NCI-H446 (cell line): ENCODE data around the gene PRAC2.

Source experiments
- DNase-seq, 2 experiments: peaks; one replicate each; lab custom pipeline; 2025; lab: John Stamatoyannopoulos, UW

The PRAC2 gene

DNA sequence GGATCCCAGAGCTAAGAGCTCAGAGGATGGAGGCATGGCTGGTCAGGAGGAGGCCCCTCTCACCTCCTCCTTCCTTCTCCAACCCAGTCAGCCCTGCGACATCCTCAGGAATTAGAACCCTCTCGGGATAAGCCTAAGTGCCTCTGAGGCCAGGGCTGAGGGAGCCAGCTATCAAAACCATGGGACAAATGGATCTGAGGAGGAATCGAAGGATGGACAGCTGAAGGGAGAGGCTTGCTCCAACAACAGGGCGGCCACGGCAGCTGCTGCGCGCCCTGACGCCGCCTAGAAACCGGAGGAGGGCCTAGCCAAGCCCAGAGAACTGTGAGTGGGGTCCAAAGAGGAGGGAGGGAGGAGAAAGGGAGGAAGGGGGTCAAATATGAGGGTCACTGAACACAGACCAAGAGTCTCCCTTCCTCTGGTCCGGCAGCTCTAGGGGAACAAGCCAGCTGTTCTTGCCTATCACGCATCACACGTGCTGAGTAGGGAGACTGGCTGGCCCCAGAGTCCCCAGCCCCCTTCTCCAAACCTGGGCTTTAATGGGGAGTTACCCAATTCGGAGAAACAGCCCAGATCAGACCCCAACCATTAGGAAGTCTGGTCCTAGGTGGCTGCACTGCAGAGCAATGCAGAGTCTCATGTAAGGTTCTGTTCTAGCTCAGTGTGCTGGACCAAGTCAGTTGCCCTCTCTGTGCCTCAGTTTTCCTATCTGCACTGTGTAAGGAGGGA is 11.5 kb downstream of the PRAC2 start:
- no peak for DNase-seq

GRCh38 chr17:48735062-48735351 is 12.0 kb downstream of the PRAC2 start:
- no peak for DNase-seq

GRCh38 chr17:48737330-48738043 is 14.5 kb downstream of the PRAC2 start:
- no peak for DNase-seq

DNA sequence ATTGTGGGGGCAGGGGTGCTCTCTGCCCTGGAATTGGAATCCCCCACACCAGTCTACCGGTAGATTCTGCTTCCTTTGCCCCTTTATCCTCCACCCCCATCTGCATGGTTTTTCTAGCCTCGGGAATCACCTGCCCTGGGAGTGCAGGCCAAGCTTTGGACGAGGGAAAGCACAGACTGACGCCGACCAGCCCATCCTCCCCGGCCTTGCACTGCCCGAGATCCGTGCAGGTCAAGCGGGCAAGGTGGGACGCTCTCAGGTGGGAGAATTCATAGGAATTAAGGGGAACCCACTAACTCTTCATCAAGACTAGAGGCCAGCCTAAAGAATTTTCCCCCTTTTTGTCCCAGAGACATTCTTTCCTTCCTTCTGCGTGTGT is 15.4 kb downstream of the PRAC2 start:
- no peak for DNase-seq

GRCh38 chr17:48738803-48739526 is 16.0 kb downstream of the PRAC2 start:
- DNase-seq, result no peak

GRCh38 chr17:48740537-48740936 is 17.6 kb downstream of the PRAC2 start:
- no peak for DNase-seq

GRCh38 chr17:48745381-48746275 is 22.6 kb downstream of the PRAC2 start:
- no peak for DNase-seq

DNA sequence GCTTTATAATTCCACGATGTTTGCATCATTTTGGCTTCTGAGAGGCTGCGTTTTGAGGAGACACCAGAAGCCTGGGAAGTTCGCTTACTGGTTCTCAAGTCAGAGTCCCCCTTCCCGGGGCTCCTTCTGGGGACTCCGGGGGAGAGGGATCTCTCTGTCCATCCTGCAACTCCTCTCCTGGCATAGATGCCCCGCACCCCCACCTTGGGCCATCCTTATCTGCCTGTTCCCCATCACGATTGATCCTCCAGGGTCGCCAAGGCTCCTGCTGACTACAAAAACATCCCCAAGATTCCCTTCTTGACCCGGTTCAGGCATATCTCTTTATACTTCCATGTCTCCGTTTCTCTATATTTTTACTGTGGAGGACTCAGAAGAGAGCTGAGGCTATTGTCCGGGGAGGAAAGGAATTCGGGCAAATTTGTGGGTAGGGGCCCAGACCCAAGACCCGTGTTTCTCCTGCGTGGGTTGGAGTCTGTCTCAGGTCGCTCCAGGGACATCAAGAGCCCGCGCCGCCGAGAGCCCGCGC is 24.0 kb downstream of the PRAC2 start:
- DNase-seq, result no peak

DNA sequence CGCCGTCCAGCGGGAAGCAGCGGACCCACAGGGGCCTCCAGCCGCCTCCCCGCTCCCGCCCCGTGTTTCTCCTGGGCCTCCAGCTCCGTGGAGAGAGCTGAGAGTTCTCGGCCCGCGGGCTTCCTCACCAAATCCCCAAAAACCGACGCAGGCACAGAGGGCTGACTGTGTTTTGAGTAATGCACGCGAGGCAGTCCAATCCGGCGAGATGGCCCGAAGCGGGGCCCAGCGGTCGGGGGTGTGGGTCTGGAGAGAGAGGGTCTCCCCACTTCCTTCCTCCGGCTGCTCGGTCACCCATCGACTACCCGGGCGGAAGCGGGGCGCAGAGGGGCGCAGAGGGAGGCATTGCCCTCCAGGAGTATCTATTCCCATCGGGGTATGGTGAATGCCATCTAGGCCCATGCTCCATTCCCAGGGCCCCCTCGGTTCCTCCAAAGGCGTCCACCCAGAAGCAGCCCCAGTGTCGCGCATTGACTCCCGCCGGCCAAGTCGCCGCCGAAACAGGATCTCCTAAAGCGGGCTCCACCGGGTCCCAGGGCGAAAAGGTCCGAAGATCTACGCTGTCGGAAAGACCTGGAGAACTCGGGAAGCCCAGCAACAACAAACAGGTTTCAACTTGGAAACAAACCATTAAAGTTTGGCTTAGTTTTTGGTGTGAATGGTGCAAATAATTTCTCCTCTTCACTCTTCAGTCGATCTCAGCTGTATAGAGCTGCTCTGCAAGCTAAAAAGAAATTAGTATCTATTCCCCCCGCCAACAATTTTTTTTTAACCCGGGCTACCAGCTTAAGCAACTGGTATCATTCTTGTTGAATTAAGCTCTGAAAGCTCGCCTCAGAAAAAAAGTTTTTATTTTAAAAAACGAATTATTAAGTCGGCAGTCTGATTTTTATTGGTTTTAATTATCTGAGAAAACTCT is 24.7 kb downstream of the PRAC2 start:
- DNase-seq, result no peak

DNA sequence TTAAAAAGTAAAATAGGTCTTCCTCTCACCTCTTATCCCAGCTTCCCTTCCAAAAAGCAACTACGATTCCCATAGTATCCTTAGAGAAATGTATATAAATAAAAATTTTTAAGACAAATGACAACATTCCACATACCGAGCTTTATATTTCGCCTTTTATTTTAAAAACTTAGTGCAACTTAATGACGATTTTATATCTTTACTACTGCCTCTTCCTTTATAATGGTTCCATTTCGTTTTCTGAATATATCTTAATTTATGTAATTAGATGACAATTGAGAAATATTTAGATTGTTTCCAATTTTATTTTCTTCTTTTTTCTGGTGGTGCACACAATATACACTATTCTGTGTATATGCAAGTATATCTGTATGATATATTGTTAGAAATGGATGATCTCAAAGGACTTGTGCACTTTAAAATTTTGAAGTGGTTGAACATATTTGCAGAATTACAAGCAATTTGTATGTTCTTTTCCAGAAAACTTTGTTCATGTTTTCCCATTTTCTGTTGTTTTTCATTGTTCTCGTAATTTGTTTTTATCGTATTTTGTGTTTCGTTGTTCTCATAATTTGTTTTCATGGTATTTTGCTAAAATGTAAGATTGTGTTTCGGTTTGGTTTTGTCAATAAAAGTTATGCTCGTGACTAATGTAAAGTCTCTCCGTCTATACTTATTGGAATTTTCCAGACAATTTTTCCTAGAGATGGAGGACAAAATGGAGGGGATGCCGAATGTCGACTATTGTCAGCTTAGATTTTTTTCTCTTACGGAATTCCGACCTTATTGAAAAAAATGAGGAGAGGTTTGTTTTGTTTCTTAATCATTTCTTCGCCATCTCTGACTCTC is 26.0 kb downstream of the PRAC2 start:
- DNase-seq, result no peak

GRCh38 chr17:48749621-48750553 is 26.9 kb downstream of the PRAC2 start:
- DNase-seq, result no peak

DNA sequence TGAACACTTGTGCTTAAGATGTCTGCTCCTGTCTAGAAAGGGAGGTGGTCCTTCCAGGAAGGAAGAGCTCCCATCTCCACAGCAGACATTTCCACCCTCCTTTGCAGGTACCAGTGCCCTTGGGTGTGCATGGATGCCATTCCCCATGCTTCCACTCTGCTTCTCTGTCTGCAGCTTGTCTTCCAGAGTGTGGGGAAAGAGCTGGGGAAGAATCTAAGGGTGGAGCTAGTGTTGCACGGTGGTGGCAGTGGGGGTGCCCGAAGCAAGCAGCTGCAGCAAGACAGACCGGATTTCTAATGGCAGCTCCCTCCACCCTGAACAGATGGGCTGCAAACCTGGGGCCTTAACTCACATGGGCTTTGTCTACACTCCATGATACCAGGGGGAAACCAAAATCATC is 28.2 kb downstream of the PRAC2 start:
- DNase-seq, result no peak

DNA sequence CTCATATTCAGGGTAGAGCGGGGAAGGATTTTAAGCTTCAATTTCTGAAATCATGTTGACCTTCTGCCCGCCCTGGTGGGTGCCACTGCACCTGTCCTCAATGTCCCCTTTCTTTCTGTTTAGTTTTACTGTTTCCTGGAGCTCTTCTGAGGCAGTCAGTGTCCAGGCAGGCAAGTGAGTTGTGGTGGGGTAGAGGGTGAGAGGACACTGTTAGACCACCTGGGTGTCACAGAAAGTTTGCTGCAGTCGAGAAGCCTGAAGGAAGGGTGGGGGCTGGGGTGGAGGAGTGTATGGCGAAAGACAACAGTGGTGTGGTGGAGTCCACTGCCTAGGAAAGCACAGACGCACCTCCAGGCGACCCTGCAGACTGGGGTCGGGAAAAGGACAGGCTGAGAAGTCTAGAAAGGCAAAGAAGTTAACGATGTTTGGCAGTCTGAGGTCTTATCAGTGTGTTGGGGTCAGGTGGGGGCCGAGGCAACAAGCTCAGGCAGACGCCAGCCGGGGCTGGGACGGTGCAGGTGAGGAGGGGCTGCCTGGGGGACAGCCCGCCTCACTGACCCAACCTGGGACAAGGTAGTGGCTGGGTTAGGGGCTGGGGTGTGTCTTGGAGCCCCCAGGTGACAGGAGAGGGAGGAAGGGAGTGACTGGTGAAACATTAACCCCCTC is 28.9 kb downstream of the PRAC2 start:
- DNase-seq, result no peak

DNA sequence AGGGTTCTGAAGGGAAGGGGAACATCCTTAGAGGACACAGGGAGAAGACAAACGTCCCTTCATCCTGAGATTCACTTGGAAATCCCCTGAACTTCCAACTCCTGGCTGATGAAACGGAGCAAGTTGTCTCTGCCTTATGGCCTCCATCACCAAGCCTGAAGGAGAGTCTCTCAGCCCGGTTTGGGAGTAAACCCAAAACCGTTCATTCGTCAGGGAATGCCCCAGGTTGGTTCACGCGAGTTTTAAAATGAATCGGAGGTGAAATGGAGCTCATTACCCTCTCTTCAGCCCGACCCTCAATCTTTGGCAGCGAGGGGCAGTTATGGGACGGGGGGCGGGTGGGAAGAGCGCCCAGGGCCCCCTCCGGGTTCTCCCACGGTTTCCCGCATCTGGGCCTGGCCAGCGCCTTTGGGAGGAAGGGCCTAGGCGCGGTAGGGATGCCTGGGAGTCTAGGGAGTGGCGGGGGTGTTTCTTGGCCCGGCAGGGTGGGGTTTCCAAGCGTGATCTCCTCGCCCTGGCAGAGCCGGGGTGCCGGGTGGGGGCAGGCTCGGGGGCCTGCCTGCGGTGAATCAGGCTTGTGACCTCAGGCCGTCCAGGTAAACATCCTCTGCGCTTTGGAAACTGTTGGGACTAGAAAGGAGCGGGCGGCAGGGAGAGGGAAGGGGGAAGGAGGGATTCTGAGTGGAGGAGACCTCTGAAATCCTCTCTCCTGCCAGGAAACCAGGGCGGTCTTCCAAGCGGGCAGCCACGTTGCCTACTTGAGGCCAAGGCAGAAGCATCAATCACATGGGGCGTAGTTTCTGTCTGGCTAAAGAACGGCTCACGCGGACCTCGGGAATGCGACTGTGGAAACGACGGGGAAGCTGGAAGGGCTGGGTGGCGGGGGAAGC is 29.7 kb downstream of the PRAC2 start:
- no peak for DNase-seq

- DNase-seq, result no peak
These were observed 31.0 kb downstream of the PRAC2 start for GRCh38 chr17:48753794-48754499.

- no peak for DNase-seq
These were observed 31.7 kb downstream of the PRAC2 start for GRCh38 chr17:48754500-48755261.
